GM19043 (cell line): ENCODE results near the gene ZDHHC5.
"Not testable (repeated sequence)": the region's sequence is repeated elsewhere in the genome, so short reads cannot be mapped to it uniquely, and the experiment has no call there.

Experiments
- ATAC-seq: cut with Tn5 transposase; IDR thresholded peaks from one replicate; pipeline ENCODE4 v1.9.1; 2021; ENCODE audit warnings: low read depth; ENCODE audit not compliant: unreplicated experiment

ZDHHC5 gene

DNA sequence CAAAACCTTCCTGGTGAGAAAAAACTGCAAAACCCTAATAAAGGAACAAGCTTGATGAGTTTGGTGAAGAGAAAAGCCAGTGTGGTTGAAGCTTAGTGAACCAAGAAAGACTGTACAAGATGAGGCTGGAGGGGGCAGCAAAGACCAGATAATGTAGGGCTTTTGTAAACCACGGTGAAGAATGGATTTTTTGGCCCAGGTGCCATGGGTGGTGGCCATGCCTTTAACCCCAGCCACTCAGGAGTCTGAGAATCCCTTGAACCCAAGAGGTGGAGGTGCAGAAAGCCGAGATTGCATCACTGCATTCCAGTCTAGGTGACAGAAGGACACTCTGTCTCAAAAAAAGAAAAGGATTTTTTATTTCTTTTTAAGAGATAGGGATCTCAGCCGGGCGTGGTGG lies 5.0 kb upstream of the ZDHHC5 start:
- ATAC-seq: no peak

DNA sequence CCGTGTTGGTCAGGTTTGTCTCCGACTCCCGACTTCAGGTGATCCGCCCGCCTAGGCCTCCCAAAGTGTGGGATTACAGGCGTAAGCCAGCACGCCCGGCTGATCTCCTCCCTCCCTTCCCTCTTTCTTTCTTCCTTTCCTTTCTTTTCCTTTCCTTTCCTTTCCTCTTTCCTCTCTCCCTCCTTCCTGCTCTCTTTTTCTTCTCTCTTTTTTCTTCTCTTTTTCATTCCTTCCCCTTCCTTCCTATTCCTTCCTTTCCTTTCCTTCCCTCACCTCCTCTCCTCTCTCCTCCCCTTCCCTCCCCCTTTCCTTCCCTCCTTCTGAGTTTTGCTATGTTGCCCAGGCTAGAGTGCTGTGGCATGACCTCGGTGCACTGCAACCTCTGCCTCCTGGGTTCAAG lies 3.9 kb upstream of the ZDHHC5 start:
- no peak for ATAC-seq

DNA sequence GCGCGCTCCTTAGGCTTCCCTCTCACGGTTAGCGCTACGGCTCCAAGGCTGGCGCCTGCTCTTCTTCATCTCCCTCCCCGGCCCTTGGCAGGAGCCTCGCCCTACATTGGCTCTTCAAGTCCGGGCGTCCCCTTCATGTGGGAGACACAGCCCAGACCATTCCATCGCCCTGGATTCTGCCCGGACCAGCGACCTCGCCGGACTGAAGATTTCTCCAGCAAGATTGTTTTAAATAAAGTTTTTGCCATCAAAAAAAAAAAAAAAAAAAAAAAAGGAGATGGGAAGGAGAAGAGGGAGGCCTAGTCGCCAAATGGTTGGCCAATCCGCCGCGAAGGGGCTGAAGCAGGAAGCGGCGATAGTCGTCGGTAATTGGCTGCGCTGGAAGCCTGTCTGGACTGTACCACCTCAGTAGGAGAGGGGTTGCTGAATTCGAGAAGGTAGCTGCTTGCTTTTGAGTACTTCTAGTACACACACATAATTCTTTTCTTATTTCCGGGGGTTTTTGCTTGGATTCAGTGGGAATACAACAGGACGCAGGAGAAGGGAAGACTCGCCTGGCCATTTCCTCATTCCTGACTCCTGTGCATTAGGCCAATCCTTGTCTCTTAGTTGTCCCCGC lies 688 bp upstream of the ZDHHC5 start:
- peak; percentile 55 for ATAC-seq

DNA sequence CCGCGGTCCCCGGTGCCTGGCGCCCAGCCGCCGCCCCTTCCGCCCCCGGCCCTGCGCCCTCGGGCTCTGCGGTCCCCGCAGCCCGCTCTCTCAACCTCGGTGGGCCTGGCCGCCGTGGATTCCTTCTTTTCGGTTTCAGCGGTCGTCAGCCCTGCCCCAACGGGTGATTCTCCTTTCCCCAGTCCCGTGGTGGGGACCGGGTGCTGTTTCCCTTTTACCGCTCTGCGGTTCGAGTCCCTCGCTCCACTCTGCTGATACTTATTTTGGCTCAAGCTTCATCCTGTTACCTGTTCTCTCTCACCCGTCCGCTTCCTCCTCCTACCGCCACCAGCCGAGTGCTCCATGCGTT lies 494 bp downstream of the ZDHHC5 start:
- ATAC-seq: peak; percentile 3

DNA sequence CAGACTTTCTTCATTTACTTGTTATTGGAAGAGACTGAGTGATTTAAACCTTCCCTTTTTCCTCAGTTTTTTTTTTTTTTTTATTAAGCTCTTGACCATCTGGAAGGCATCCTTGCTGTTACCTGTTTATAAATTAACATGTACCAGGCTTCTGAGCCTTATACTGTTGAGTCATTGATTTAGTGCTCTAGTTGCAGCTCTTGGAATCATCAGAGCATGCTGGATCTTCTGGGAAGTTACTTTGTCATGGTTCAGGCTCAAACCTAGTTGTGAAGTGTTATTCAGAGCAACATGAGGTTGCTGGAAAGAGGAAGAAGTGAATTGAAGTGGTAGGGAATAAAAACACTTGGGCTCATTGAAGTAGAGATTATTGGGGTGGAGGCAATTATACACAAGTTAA lies 6.3 kb downstream of the ZDHHC5 start:
- ATAC-seq: no peak

DNA sequence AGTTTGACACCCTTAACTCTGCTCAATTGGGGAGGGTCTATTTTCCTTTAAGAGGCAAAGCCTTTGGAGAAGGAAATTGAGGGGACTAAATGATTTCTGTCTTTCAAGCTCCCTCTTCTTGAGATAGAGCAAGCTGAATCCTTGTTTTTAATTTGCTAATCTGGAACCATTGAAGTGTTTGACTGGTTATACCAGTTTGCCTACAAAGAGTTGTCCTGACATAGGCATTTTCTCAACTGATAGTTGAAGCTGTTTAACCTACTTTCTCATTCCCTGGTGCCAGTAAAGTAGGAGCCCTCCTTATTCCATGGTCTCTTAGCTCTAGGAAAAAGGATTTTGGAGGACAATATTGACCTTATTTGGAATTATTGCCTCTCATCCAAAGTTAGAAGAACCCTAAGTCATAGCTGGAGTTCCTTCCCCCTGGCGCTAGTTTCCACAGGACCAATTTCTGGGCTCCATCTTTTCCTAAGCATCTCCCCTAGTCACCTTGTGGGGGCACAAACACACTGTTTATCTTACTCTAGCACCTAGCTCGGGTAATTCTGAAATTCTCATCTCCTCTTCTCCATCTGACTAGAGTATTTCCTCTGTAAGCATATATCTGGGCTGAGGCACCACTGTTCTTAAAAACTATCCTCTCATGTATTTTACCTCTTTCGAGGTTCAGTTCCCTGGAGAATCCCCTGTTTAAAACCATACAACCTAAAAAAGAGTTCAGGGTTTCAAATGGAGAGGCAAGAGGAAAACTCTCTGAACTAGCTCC lies 7.4 kb downstream of the ZDHHC5 start:
- no peak for ATAC-seq

DNA sequence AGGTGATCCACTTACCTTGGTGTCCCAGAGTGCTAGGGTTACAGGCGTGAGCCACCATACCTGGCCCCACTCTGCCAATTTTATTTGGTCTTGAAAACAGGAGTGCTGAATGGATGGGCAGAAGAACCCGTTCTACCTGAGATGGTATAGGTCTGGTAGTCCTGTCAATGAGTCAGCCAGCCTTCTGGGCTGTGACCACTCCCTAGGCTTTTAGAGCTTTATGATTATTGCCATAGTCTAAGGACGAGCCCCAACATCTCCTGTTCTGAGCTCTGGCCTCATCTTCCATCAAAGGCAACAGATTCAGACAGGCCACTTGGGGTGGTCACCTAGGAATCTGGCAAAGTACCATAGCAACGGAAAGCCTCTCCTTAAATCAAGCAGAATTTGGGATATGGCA lies 11.5 kb downstream of the ZDHHC5 start:
- ATAC-seq: no peak

DNA sequence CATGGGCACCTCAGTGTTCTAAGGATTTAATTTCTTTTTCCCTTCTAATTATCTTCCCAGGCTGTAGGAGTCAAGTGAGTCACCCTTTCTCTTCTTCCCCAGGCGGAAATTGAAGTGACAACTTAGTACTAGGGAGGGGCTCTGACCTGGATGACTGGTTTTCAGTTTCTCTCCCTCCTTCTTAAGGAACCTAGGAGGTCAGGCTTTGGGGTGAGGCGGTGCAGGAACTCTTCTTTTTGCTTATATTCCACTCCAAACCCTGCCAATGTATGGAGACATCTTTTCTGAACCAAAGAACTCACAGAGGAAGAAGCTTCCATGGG lies 12.6 kb downstream of the ZDHHC5 start:
- ATAC-seq: no peak

DNA sequence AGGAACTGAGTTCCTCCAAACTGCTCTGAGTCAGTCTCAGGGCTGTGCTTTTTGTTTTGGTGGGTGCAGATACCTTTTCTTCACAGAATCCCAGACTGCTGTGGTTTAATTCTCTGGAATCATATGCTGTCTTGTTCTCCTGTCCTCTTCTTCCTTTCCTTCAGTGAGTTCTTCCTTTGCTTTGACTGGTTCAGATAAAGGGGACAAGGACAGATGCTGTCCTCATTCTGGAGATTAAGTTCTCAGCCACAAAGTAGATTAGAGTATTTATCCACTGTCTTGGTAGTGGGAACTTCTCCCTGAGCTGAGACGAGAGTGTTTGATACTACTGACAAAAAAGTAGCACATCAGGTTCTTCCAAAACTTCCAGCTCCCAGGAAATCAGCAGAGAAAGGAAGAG lies 13.3 kb downstream of the ZDHHC5 start:
- no peak for ATAC-seq

DNA sequence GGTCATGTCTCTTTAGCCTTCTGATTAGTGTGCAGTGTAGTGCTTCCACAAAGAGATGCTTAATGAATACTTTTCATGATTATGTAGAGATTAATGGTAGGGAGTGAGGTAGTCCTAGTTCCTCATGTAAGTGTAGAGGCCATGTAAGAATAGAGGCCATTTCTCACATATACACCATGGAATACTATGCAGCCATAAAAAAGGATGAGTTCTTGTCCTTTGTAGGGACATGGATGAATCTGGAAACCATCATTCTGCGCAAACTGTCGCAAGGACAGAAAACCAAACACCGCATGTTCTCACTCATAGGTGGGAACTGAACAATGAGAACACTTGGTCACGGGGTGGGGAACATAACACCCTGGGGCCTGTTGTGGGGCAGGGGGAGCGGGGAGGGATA lies 22.6 kb downstream of the ZDHHC5 start:
- not testable (repeated sequence) for ATAC-seq

DNA sequence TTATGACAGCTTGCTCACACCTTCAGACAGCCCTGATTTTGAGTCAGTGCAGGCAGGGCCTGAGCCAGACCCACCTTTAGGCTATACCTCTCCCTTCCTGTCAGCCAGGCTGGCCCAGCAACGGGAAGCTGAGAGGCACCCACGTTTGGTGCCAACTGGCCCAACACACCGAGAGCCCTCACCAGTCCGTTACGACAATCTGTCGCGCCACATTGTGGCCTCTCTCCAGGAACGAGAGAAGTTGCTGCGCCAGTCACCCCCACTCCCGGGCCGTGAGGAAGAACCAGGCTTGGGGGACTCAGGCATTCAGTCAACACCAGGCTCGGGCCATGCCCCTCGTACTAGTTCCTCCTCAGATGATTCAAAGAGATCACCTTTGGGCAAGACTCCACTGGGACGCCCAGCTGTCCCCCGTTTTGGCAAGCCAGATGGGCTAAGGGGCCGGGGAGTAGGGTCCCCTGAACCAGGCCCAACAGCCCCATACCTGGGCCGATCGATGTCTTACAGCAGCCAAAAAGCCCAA lies 31.0 kb downstream of the ZDHHC5 start:
- no peak for ATAC-seq

DNA sequence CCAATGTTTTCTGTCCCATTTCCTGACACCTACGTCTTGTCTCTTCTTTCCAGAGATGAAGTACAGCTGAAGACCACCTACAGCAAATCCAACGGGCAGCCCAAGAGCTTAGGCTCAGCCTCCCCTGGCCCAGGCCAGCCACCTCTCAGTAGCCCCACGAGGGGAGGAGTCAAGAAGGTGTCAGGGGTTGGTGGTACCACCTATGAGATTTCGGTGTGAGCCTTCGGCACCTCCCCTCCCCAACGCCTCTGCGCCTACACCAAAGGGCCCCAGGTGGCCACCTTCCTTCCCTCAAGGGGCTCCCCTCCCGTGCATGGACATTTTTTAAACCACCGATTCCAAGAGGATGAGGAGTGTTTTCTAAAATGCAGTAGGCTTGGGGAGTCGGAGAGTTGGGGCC lies 31.9 kb downstream of the ZDHHC5 start:
- no peak for ATAC-seq

DNA sequence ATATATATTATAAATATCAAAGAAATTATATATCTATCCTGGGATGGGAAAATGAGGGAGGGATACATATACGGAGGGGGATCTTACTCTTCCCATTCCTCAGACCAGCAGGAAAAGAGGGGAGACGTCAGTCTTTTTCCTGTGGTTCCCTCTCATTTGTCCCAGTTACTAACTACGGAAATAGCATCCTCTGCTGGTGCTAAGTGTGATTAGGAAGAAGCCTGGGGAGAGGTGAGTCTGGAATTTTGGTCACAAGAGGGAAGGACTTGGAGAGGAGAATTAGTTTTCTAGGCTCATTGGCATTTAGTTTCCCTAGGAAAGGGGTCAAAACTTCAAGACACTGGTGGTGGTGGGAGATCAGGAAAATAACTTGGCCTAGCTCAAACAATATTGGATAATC lies 32.5 kb downstream of the ZDHHC5 start:
- no peak for ATAC-seq

DNA sequence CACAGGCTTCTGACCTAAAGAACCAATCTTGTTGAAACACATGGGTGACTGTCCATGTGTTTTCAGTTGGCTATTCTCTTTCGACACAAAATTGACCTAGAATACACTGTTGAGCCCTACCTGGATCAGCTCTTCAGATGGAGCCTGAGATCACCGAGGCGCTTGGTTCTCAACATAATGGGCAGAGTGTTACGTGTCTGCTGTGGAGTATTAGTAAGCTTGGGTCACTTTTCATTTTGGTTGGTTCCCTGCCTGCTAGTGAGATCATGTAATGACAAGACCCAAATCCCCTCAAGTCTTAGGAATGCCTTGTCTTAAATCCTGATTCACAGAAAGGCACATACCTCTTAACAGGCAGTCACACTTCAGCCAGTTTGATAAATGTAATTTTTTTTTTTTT lies 35.4 kb downstream of the ZDHHC5 start:
- ATAC-seq: no peak

DNA sequence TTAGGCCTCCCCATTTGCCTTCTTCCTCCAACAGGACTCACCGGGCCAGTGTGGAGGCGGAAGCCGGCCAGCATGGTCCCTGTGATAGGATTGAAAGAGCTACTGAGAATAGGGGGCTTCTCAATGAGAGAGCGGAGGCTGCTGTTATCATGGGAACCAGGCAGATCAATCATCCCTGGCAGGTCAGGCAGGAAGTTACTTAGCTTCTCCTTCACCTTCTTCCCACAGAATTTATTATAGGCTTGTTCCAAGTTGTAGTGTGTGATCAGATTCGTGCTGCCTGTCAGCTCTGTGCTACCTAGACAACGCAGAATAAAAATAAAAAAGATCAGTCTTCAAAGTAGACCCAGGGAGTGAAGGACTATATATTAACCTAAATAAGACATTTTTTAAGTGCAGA lies 37.0 kb downstream of the ZDHHC5 start:
- no peak for ATAC-seq

DNA sequence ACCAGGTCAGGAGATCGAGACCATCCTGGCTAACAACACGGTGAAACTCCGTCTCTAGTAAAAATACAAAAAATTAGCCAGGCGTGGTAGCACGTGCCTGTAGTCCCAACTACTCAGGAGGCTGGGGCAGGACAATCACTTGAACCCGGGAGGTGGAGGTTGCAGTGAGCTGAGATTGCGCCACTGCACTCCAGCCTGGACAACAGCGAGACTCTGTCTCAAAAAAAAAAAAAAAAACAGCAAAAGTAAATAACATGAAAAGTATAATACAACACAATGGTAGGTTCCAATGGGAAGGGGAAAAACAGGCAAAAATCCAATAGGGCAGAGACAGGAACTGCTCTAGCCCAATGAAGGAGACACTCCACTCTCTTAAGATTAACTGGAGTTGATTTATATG lies 37.5 kb downstream of the ZDHHC5 start:
- ATAC-seq: not testable (repeated sequence)

DNA sequence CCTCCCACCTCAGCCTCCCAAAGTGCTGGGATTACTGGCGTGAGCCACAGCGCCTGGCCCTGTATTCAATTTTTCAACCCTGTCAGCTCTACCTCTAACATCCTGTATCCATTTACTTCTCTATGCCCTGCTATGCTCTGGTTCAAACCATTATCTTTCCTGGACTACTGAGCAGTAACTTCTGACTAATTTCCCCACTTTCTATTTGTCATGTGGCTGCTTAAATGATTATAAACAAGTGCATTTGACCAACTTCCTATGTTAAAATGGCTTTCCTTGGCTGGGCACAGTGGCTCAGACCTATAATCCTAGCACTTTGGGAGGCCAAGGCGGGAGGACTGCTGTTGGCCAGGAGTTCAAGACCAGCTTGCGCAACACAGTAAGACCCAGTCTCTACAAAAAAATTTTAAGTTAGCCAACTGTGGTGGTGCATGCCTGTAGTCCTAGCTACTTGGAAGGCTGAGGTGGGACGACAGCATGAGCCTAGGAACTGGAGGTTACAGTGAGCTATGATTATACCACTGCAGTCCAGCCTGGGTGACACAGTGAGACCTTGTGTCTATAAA lies 42.0 kb downstream of the ZDHHC5 start:
- ATAC-seq: no peak

DNA sequence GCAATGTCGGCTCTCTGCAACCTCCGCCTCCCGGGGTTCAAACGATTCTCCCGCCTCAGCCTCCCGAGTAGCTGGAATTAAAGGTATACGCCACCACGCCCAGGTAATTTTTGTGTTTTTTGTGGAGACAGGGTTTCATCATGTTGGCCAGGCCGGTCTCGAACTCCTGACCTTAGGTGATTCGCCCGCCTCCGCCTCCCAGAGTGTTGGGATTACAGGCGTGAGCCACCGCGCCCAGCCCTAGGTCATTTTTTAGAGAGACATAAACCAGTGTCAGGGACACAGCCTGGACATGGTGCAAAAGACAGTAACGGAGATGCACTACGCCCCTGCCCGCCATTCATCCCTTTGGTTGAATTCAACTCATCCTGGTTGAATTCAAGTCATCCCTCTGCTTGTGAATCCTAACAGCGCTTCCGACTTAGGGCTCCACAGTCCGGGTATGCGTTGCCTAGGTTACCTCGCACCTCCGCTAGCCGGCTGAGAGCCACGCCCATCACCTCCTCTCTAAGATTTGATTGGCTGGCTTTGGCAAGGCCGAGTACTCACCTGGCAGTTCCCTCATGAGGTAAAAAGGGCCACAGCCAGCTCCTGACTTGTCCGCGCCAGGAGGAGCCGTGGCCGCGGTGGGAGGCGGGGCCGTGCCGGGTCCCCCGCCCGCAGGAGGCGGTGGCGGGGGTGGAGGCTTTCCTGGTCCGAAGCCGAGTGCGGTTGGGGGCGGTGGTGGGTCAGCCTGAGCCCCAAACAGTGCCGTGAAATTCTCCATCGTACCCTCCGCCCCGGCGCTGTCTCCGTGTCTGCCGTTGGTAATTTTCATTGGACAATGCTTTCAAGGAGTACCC lies 43.7 kb downstream of the ZDHHC5 start, which contains the start of gene MED19:
MED19 (minus strand) TSS at position 802 of the 842 bp plus-strand sequence; CDS start at position 766, 36 bp downstream.
- ATAC-seq: peak; percentile 30

DNA sequence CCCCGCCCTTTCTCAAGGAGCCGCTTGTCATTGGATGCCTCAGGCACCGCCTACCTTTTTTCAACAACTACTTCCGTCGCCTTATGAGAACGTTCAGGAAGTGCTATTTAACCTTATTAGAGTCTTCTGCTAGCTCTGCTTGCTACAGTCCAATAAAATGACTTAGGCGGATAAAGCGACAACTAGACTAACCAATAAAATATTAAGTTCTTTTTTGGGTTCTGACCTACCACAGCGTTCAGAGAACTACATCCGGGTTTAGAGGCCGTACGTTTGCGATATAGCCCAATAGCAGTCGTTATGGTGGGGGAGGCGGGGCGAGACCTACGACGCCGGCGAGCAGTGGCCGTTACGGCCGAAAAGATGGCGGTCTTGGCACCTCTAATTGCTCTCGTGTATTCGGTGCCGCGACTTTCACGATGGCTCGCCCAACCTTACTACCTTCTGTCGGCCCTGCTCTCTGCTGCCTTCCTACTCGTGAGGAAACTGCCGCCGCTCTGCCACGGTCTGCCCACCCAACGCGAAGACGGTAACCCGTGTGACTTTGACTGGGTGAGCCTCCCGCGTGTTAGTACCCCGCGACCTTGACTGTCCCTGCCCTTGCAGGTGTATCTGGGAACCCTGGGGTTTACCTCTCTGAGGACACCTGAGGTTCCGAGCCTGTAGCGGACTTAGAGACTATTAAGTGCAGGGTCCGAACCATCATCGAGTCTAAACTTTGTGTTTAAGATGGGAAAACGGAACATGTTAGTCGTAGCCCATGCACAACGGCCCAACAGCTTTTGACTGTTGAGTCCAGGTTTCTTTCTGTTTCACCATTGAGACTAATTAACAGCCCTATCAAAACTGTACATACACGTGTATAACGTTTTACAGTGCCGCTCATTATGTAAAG lies 44.6 kb downstream of the ZDHHC5 start, which contains the start of gene TMX2:
TMX2 (plus strand) TSS at position 338 of the 895 bp plus-strand sequence; CDS start at position 364, 26 bp downstream.
- peak; percentile 93 for ATAC-seq

DNA sequence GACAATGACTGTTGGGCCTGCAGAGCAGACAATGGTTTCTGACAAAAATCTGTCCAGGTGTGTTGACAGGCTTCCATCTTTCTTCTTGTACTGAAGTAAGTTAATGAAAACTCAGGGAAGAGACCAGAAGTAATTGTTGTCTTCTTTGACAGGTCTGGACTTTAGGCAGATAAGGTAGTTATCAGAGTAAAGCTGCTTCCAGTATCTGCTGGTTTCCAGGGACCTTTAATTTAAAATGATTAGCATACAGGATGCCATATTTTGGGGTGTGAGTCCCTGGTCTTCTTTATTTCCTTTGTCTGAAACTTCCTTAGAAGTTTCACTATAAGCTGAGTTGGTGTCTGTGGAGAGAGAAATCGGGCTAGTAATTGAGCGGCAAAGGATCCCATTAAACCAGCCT lies 45.9 kb downstream of the ZDHHC5 start:
- ATAC-seq: no peak
